Prostate gland (tissue), 2 donors: Measurements from ENCODE around the gene HRAS.

Experiments used
- CTCF ChIP-seq, 4 experiments: fragments of 200-600 bp in 2 of 4; fragments of 450-650 bp in 2 of 4; sonication (generic) in 2 of 4; IDR thresholded peaks; 1 replicate in 3 of 4; 2 replicates in 1 of 4; pipeline ENCODE4 v1.5.1; 2016 to 2019; ENCODE audit warnings: antibody characterized with exemption in 4 of 4, mild to moderate bottlenecking in 2 of 4, moderate library complexity in 2 of 4
- POLR2AphosphoS5 ChIP-seq: sonication (generic); formaldehyde crosslinking; IDR thresholded peaks from one replicate; pipeline ENCODE4 v1.6.1; 2017; ENCODE audit warnings: antibody characterized with exemption

- TF ChIP-seq CTCF (IDR thresholded peaks at IDR 0.05) (no peak), POLR2AphosphoS5 (no peak)
Measured at GRCh38 chr11:498297-499181, 36.8 kb downstream of the HRAS start.
